GM23338 (cell line): ENCODE data around the gene AP2B1. TPM values are rescaled to one million over a fixed set of nuclear protein-coding genes. Genes with fewer than 3 reads are reported as not detected.

Source experiments
- ATAC-seq: fragments of 200-7000 bp; cut with Tn5 transposase; 3 replicates; pipeline ENCODE4 v1.9.1; 2020
- DNase-seq: peaks from one replicate; pipeline ENCODE4 v3.0.0-alpha.2; 2015; ENCODE audit warnings: low spot score
- H2AFZ ChIP-seq: fragments of 200-600 bp; sonication (generic); 2 replicates; pipeline ENCODE4 v1.8.0; 2016; ENCODE audit warnings: antibody characterized with exemption, mild to moderate bottlenecking, moderate library complexity
- H3F3A ChIP-seq: fragments of 200-600 bp; sonication (generic); replicated peaks from 2 replicates; pipeline ENCODE4 v1.8.0; 2017; ENCODE audit warnings: antibody characterized with exemption, mixed run types, low read depth
- H3K27ac ChIP-seq: fragments of 200-600 bp; sonication (generic); 2 replicates; pipeline ENCODE4 v1.6.1; 2016; ENCODE audit warnings: low read depth
- H3K27me3 ChIP-seq: fragments of 200-600 bp; sonication (generic); 2 replicates; pipeline ENCODE4 v1.8.0; 2016; ENCODE audit warnings: mild to moderate bottlenecking, mixed run types, moderate library complexity; ENCODE audit not compliant: insufficient read depth
- H3K36me3 ChIP-seq: fragments of 200-600 bp; sonication (generic); 2 replicates; pipeline ENCODE4 v1.8.0; 2016; ENCODE audit warnings: mild to moderate bottlenecking; ENCODE audit not compliant: insufficient read depth
- H3K4me1 ChIP-seq: fragments of 200-600 bp; sonication (generic); 2 replicates; pipeline ENCODE4 v1.8.0; 2016; ENCODE audit warnings: mild to moderate bottlenecking, moderate library complexity; ENCODE audit not compliant: insufficient read depth
- H3K4me2 ChIP-seq: fragments of 200-600 bp; sonication (generic); 2 replicates; pipeline ENCODE4 v1.7.1; 2017; ENCODE audit warnings: mixed run types
- H3K4me3 ChIP-seq: fragments of 200-600 bp; sonication (generic); 2 replicates; pipeline ENCODE4 v1.6.1; 2016; ENCODE audit warnings: mixed run types
- H3K79me2 ChIP-seq: fragments of 200-600 bp; sonication (generic); replicated peaks from 2 replicates; pipeline ENCODE4 v1.8.0; 2017; ENCODE audit warnings: mild to moderate bottlenecking; ENCODE audit not compliant: insufficient read depth
- H3K9me2 ChIP-seq: fragments of 200-600 bp; sonication (generic); 2 replicates; pipeline ENCODE4 v1.8.0; 2017; ENCODE audit not compliant: insufficient read depth
- H4K20me1 ChIP-seq: fragments of 200-600 bp; sonication (generic); replicated peaks from 2 replicates; pipeline ENCODE4 v1.8.0; 2017; ENCODE audit warnings: mild to moderate bottlenecking; ENCODE audit not compliant: insufficient read depth
- H3K27ac Mint-ChIP-seq: 2 replicates; pipeline ENCODE4 v1.8.0; 2020; ENCODE audit warnings: inconsistent platforms, mild to moderate bottlenecking, moderate library complexity, mixed read lengths
- H3K27me3 Mint-ChIP-seq: 3 replicates; pipeline ENCODE4 v1.8.0; 2022; ENCODE audit warnings: low read depth, mild to moderate bottlenecking, moderate library complexity, mixed read lengths, inconsistent platforms; ENCODE audit not compliant: insufficient read depth, poor library complexity
- H3K36me3 Mint-ChIP-seq: 3 replicates; pipeline ENCODE4 v1.8.0; 2021; ENCODE audit warnings: low read depth, mild to moderate bottlenecking, inconsistent platforms, moderate library complexity, mixed read lengths
- H3K4me1 Mint-ChIP-seq: 3 replicates; pipeline ENCODE4 v1.8.0; 2020; ENCODE audit warnings: mild to moderate bottlenecking, inconsistent platforms, mixed read lengths
- H3K4me3 Mint-ChIP-seq: 3 replicates; pipeline ENCODE4 v1.8.0; 2021; ENCODE audit warnings: moderate library complexity, mild to moderate bottlenecking, inconsistent platforms, mixed read lengths
- H3K9me3 Mint-ChIP-seq: 3 replicates; pipeline ENCODE4 v1.8.0; 2020; ENCODE audit warnings: moderate library complexity, mild to moderate bottlenecking, inconsistent platforms, mixed read lengths
- CREB1 ChIP-seq: fragments of 250-450 bp; sonication (Bioruptor Pico); IDR thresholded peaks from 2 replicates; pipeline ENCODE4 v1.5.0; 2020; ENCODE audit warnings: low read depth, mild to moderate bottlenecking, moderate library complexity
- CTCF ChIP-seq, 2 experiments: fragments of 200-600 bp in 1 of 2; sonication (generic) in 1 of 2; conservative IDR thresholded peaks; 2 replicates each; pipeline versions ENCODE4 v1.5.1 to v1.6.1; 2016 to 2017; ENCODE audit warnings: antibody characterized with exemption in 2 of 2, low read depth in 2 of 2, mild to moderate bottlenecking in 2 of 2, moderate library complexity in 1 of 2
- EZH2 ChIP-seq: fragments of 200-600 bp; sonication (generic); IDR thresholded peaks from one replicate; pipeline ENCODE4 v1.8.0; 2017; ENCODE audit warnings: antibody characterized with exemption, mild to moderate bottlenecking, low read depth; ENCODE audit not compliant: unreplicated experiment
- JUNB ChIP-seq: IDR thresholded peaks from one replicate; pipeline ENCODE4 v1.6.1; 2016; ENCODE audit warnings: antibody characterized with exemption; ENCODE audit not compliant: unreplicated experiment
- NANOG ChIP-seq: IDR thresholded peaks from 2 replicates; pipeline ENCODE4 v1.6.1; 2016; ENCODE audit warnings: antibody characterized with exemption, borderline replicate concordance
- POLR2AphosphoS5 ChIP-seq: IDR thresholded peaks from 2 replicates; pipeline ENCODE4 v1.6.1; 2016; ENCODE audit warnings: antibody characterized with exemption, low read depth
- REST ChIP-seq: IDR thresholded peaks from one replicate; pipeline ENCODE4 v1.6.1; 2018; ENCODE audit warnings: antibody characterized with exemption; ENCODE audit not compliant: unreplicated experiment
- STAT1 ChIP-seq: IDR thresholded peaks from one replicate; pipeline ENCODE4 v1.6.1; 2016; ENCODE audit warnings: antibody characterized with exemption; ENCODE audit not compliant: unreplicated experiment
- ZNF331 ChIP-seq: fragments of 250-450 bp; sonication (Bioruptor Pico); IDR thresholded peaks from 2 replicates; pipeline ENCODE4 v1.5.0; 2020; ENCODE audit warnings: low read depth, mild to moderate bottlenecking, moderate library complexity
- ZNF462 ChIP-seq: fragments of 250-450 bp; sonication (Bioruptor Pico); IDR thresholded peaks from 2 replicates; pipeline ENCODE4 v1.5.0; 2020; ENCODE audit warnings: mild to moderate bottlenecking, moderate library complexity
- polyA plus RNA-seq: library from polyadenylated mRNA; unstranded; fragments of >200 nt; fragmentation: Nextera tagmentation; extraction: Ambion mirVana; gene quantifications from 2 replicates; pipeline ENCODE4 v1.2.1, GENCODE V29; 2016
- total RNA-seq: library from RNA; depleted of rRNA; stranded (reverse); fragments of >200 nt; shearing (Covaris generic); gene quantifications from 2 replicates; pipeline ENCODE4 v1.2.3, GENCODE V29; 2014

The AP2B1 gene
- total and polyA plus RNA-seq, 2 experiments from 2014 or later = 89.7 to 144 TPM

GRCh38 chr17:35664685-35665084 is 77.6 kb downstream of the AP2B1 start (continued):
- no peak for TF ChIP-seq REST

- no peak overlapping the region for H2AFZ ChIP-seq
- H3K36me3 ChIP-seq = peaks cover 5% of the 10 kb centered on the region; the same call in 1 of the 2 replicates
- no peak overlapping the region for H3K4me3 ChIP-seq
- H3K4me1 Mint-ChIP-seq = peaks cover 5% of the 10 kb centered on the region
- H3K79me2 ChIP-seq = no peaks in the 10 kb centered on the region
- H3K27ac ChIP-seq = no peak overlapping the region
- H3K27ac Mint-ChIP-seq = no peak overlapping the region
- no peaks in the 10 kb centered on the region for H3K9me3 Mint-ChIP-seq
- peaks cover 20% of the 10 kb centered on the region for H3K4me1 ChIP-seq
- no peak overlapping the region for H3K4me2 ChIP-seq
- H3F3A ChIP-seq = no peaks in the 10 kb centered on the region
- H3K36me3 Mint-ChIP-seq = peaks cover 10% of the 10 kb centered on the region; the same call in 1 of the 3 replicates
- H3K9me2 ChIP-seq = no peaks in the 10 kb centered on the region
- no peaks in the 10 kb centered on the region; the same call in 1 of the 2 replicates for H4K20me1 ChIP-seq
- ATAC-seq (no peak), DNase-seq (no peak)
- no peak overlapping the region for H3K4me3 Mint-ChIP-seq
- H3K27me3 Mint-ChIP-seq = no peaks in the 10 kb centered on the region
- no peaks in the 10 kb centered on the region for H3K27me3 ChIP-seq
- TF ChIP-seq ZNF331 (CRISPR knock-in tag) (no peak), REST (no peak), POLR2AphosphoS5 (no peak), JUNB (no peak), NANOG (no peak), CTCF (conservative IDR thresholded peaks at IDR 0.05; ENCODE audit: low read depth in 2 of 2) (no peak), CREB1 (CRISPR knock-in tag) (no peak), EZH2 (no peak), ZNF462 (CRISPR knock-in tag) (no peak), STAT1 (no peak)
These were observed 78.5 kb downstream of the AP2B1 start for GRCh38 chr17:35665662-35666061.
